Measurements from ENCODE around the gene HOXA3. TPM values are rescaled to one million over a fixed set of nuclear protein-coding genes. Genes with fewer than 3 reads are reported as not detected.
A peak's percentile ranks its signal among the peaks of the same experiment; 100 is the strongest.

Gene HOXA3
- total RNA-seq, result 10 to 100 TPM in 1 of 2 donors, 1 to 10 TPM in 1; 9.6 to 20.8 TPM
- polyA plus RNA-seq, result 10 to 100 TPM in 1 of 2 donors, 1 to 10 TPM in 1; 3.8 to 12.2 TPM
- long read RNA-seq, donor 1, partial matches to known transcripts, result 0 of 5 reads
- long read RNA-seq, donor 1, other reads (novel, unspliced or antisense), result 5 of 5 reads
- long read RNA-seq, donor 2, partial matches to known transcripts, result 0 of 11 reads
- long read RNA-seq, donor 2, other reads (novel, unspliced or antisense), result 10 of 11 reads

DNA sequence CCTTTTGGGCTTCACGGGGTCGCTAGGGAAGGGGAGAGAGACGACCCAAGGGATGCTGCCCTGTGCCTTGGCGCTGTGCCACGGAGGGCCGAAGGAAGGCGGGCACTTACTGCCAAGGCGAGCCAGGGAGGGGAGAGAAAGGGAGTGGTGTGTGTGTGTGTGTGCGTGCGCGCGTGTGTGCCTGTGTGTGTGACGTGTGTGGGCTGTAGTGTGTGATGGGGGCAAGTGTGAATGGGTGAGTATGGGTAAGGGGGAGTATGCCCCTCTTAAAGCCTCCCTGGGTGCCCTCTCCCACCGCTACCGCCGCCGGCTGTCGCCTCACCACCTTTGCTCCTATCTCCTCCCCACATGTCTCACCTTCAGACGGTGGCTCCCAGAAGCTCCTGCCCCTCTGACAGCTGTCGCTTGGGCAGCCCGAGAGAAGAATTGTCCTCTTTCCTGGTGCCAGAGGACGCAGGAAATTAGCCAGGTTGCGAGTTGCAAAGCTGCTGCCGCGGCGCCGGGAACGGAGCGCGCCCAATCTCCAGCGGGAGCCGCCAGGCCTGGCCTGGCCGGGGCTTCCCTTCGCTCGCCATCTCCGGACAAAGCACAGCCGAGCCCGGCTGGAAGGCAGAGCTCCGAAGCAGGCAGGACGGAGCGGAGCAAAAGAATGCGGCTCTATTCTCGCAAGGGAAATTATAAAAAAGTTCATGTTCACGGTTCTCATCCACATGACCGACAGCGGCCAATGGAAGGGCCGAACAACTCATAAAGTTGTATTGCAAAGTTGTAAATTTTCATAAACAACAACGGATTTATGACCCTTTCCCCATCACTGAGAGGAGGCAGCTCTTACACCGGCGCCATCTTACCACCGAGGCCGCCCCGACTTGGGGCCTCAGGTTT lies at the start of gene HOXA3:
Gene HOXA3, minus strand, starts transcription at position 653 of the 885 bp plus-strand sequence. CDS start 41,943 bp downstream, outside the sequence.
- intact Hi-C loops (cut with DNase I), result loop anchor here in 1 of 2 donors (5.0 to 10.0 kb wide), 2 partner anchors 947 to 1295 kb away; partner anchors contain the start of genes CBX3 and HNRNPA2B1
- ATAC-seq (ENCODE audit: low FRiP score), result peak; percentile 58
- Histone ChIP-seq H3K27ac (ENCODE audit: low read depth in 1 of 2, low read length in 2 of 2) (peak within 1 kb of the TSS; percentile 23 to 65), H3K27me3 (ENCODE audit: control insufficient read depth in 1 of 2, insufficient read depth in 2 of 2, low read length in 1 of 2) (no peaks in the 10 kb centered on the region), H3K9me3 (ENCODE audit: control insufficient read depth, low read length) (no peaks in the 10 kb centered on the region), H3K36me3 (ENCODE audit: control insufficient read depth in 1 of 2, insufficient read depth in 2 of 2, low read length in 1 of 2) (no peaks in the 10 kb centered on the region), H3K4me3 (ENCODE audit: low read length in 2 of 2) (peak within 1 kb of the TSS; percentile 4 to 23), H3K4me1 (ENCODE audit: control insufficient read depth in 1 of 2, insufficient read depth in 2 of 2, low read length in 2 of 2) (peaks cover 0 to 2% of the 10 kb centered on the region in 2 donors)
- DNase-seq, result peak in 1 of 2 donors; percentile 88
- WGBS, 2 donors, result 8 to 9% methylated on average over 48 to 53 of the region's 53 CpGs

- Histone ChIP-seq H3K27me3 (ENCODE audit: control insufficient read depth in 1 of 2, insufficient read depth in 2 of 2, low read length in 1 of 2) (peaks cover 0 to 2% of the 10 kb centered on the region in 2 donors), H3K4me1 (ENCODE audit: control insufficient read depth in 1 of 2, insufficient read depth in 2 of 2, low read length in 2 of 2) (no peaks in the 10 kb centered on the region), H3K4me3 (ENCODE audit: low read length in 2 of 2) (no peak overlapping the region), H3K9me3 (ENCODE audit: control insufficient read depth, low read length) (no peaks in the 10 kb centered on the region), H3K27ac (ENCODE audit: low read depth in 1 of 2, low read length in 2 of 2) (no peak overlapping the region), H3K36me3 (ENCODE audit: control insufficient read depth in 1 of 2, insufficient read depth in 2 of 2, low read length in 1 of 2) (no peaks in the 10 kb centered on the region)
- DNase-seq (peak in 1 of 2 donors; percentile 47), ATAC-seq (ENCODE audit: low FRiP score) (no peak)
- intact Hi-C loops (cut with DNase I), result loop anchor here in 1 of 2 donors (5.0 kb wide), 1 partner anchor 891 kb away; no protein-coding TSS in a partner anchor
- WGBS, 2 donors, result 34 to 59% methylated on average over 4 of the region's 4 CpGs
Observed at GRCh38 chr7:27201580-27202017, 49.2 kb upstream of the HOXA3 start.

DNA sequence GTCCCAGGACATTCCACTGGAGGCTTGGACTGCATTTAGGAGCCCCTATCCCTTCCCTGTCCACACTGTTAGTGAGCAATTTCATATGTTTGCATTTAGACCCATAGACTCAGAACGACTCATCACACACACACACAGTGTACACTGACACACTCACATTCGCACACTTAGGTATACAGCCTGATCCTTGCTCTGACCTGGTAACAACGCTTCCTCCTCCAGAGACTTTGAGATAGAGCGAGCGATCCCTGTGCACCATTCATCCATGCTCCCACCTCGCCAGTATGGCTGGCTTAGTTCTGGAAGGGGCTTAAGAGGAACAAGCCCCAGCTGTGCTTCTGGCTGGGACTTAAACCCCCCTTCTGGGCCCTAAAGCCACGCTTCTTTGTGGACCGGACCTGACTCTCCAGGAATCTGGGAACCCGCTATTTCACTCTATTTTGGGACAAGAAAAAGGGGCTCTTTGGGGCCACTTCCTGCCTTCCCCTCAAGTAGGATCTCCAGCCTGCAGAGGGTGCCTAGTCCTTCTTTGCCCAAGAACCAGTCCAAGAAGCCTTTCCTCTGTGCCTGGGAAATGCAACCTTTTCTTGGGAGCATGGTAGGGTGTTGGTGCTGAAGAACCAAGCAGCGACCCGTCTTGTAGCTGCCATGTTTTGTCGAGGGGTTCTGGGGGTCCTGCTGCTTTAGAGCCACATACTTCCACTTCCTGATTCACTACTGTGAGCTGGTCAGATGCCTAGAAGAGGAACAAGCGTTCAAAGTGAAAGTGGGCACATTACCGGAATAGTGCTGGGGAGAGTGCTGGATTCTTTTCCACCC lies 48.6 kb upstream of the HOXA3 start:
- Histone ChIP-seq H3K27ac (ENCODE audit: low read depth in 1 of 2, low read length in 2 of 2) (no peak overlapping the region), H3K9me3 (ENCODE audit: control insufficient read depth, low read length) (no peaks in the 10 kb centered on the region), H3K4me3 (ENCODE audit: low read length in 2 of 2) (no peak overlapping the region), H3K36me3 (ENCODE audit: control insufficient read depth in 1 of 2, insufficient read depth in 2 of 2, low read length in 1 of 2) (no peaks in the 10 kb centered on the region), H3K4me1 (ENCODE audit: control insufficient read depth in 1 of 2, insufficient read depth in 2 of 2, low read length in 2 of 2) (no peaks in the 10 kb centered on the region), H3K27me3 (ENCODE audit: control insufficient read depth in 1 of 2, insufficient read depth in 2 of 2, low read length in 1 of 2) (peaks cover 0 to 2% of the 10 kb centered on the region in 2 donors)
- DNase-seq (peak in 1 of 2 donors; percentile 36), ATAC-seq (ENCODE audit: low FRiP score) (no peak)
- 19 to 26% methylated on average over 14 of the region's 14 CpGs for WGBS, 2 donors
- intact Hi-C loops (cut with DNase I), result loop anchor here in 1 of 2 donors (5.0 kb wide), 1 partner anchor 891 kb away; no protein-coding TSS in a partner anchor

DNA sequence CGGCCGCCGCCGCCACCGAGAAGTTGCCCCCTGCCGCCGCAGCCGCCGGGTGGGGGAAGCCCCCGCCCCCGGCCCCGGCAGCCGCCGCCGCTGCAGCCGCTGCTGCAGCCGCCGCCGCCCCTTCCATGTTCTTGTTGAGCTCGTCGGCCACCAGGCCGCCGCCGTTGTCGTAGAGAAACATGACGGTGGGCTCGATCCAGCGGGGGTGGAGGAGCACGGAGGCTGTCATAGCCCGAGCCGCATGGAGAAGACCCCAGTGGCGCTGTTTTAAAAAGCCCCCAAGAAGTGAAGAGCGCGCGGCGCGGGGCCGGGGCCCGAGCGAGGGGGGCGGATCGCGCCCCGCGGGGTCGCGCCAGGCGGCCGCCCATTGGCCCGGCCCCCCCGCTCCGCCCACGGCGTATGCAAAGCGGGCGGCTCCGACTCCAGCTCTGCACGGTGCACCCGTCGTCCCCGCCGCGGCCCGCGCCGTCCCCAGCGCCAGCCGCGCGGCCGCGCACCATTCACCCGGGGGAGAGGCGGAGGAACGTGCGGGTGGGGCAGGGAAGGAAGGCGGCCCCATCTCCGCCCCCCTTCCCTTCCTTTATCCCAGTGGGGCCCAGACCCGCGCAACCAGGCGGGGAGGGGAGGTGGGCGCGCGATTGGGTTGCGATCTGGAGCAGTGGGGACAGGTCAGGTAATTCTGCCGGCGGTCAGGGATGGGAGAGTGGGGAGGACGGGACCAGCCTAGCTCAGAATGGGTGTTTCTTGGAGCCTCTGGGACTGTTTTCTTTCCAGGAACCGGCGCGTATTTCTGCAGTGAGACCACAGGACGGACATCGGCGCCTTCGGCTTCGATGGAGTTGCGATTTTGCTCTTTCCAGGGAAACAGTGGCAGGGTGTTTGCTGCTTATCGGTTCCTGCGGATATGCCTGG lies 47.7 kb upstream of the HOXA3 start, which contains the start of gene HOXA13:
Gene HOXA13, minus strand, starts transcription at position 243 of the 912 bp plus-strand sequence. Its CDS starts 14 bp downstream, at position 229.
- DNase-seq (peak in 1 of 2 donors; percentile 75), ATAC-seq (ENCODE audit: low FRiP score) (no peak)
- Histone ChIP-seq H3K27ac (ENCODE audit: low read depth in 1 of 2, low read length in 2 of 2) (no peak within 1 kb of the TSS), H3K4me3 (ENCODE audit: low read length in 2 of 2) (peak within 1 kb of the TSS; percentile 16 to 36), H3K9me3 (ENCODE audit: control insufficient read depth, low read length) (no peaks in the 10 kb centered on the region), H3K4me1 (ENCODE audit: control insufficient read depth in 1 of 2, insufficient read depth in 2 of 2, low read length in 2 of 2) (no peaks in the 10 kb centered on the region), H3K27me3 (ENCODE audit: control insufficient read depth in 1 of 2, insufficient read depth in 2 of 2, low read length in 1 of 2) (peaks cover 0 to 2% of the 10 kb centered on the region in 2 donors), H3K36me3 (ENCODE audit: control insufficient read depth in 1 of 2, insufficient read depth in 2 of 2, low read length in 1 of 2) (no peaks in the 10 kb centered on the region)
- 1 to 2% methylated on average over 61 to 99 of the region's 99 CpGs for WGBS, 2 donors
- intact Hi-C loops (cut with DNase I), result loop anchor here (5.0 to 10.0 kb wide), 5 partner anchors 715 to 895 kb away; no protein-coding TSS in a partner anchor

DNA sequence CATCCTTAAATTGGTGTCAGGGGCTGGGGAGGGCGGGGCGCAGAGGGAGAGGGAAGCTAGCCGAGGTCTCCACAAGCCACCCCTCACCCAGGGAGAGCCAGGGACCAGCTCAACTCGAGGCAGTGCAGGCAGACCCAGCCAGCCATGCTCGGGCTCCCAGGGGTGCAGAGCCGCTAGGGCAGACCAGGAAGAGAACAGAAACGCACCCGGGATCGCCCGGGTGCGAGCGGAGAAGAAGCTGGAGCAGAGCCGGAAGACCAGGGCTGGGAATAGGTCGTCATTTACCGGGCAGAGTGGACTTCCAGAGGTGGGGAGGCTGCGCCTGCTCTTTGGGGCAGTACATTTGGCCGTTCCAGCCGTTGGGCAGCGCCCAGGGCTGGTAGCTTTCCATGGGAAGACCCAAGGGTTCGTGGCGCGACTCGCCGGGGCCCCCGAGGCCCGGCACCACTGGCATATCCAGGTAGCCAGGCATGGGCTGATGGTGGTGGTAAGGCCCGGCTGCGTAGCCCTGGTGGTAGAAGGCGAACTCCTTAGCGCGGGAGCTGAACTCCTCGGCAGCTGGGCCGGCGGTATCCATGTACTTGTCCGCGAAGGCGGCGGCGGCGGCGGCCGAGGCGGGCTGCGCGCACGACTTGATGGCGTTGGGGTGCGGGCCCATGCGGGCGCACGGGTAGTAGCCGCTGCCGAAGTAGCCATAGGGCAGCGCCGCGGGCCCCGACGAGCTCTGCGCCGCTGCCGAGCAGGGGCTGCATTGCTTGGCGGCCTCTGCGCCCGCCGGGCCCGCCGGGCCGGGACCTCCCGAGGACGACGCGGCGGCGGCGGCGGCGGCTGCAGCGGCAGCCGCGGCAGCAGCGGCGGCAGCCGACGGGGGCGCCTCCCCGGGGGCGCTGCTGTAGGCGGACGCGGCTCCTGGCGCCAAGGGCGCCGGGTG lies 46.8 kb upstream of the HOXA3 start:
- 2 to 4% methylated on average over 63 to 93 of the region's 93 CpGs for WGBS, 2 donors
- intact Hi-C loops (cut with DNase I), result loop anchor here (5.0 to 10.0 kb wide), 4 partner anchors 716 to 896 kb away; no protein-coding TSS in a partner anchor
- peak overlapping the region in 1 of 2 donors; percentile 16 for H3K4me3 ChIP-seq (ENCODE audit: low read length in 2 of 2)
- H3K27ac ChIP-seq (ENCODE audit: low read depth in 1 of 2, low read length in 2 of 2), result no peak overlapping the region
- ATAC-seq (ENCODE audit: low FRiP score), result no peak
- H3K4me1 ChIP-seq (ENCODE audit: control insufficient read depth in 1 of 2, insufficient read depth in 2 of 2, low read length in 2 of 2), result no peaks in the 10 kb centered on the region
- H3K9me3 ChIP-seq (ENCODE audit: control insufficient read depth, low read length), result no peaks in the 10 kb centered on the region
- peak; percentile 46 to 77 for DNase-seq
- no peaks in the 10 kb centered on the region for H3K36me3 ChIP-seq (ENCODE audit: control insufficient read depth in 1 of 2, insufficient read depth in 2 of 2, low read length in 1 of 2)
- H3K27me3 ChIP-seq (ENCODE audit: control insufficient read depth in 1 of 2, insufficient read depth in 2 of 2, low read length in 1 of 2), result peaks cover 0 to 2% of the 10 kb centered on the region in 2 donors

DNA sequence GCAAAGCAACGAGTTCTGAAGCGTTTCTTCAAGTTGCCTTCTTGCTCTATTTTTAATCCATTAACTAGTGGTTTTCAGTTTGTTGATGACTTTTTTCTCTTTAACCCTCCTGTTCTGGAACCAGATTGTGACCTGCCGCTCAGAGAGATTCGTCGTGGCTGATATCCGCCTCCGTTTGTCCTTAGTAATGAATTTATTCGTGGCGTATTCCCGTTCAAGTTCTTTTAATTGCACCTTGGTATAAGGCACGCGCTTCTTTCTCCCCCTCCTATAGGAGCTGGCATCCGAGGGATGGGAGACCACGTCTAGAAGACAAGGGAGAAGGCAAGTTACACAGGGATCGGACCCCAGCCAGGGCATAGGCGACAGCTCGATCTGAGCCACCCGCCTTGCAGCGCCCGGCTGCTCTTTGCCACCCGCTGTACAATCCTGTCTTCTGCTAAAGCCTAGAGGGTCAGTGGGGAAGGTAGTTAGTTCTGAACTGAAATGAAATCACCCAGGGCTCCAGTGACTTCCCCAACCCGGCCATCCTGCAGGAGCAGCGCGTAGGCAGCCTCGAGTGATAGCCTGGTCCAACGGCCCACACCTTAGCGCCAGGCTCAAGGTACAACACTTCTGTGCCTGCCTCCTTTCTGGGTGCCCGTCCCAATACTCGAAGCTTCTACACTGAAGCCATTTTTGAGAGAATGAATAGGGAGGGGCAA lies 45.9 kb upstream of the HOXA3 start:
- H3K27me3 ChIP-seq (ENCODE audit: control insufficient read depth in 1 of 2, insufficient read depth in 2 of 2, low read length in 1 of 2), result peaks cover 0 to 2% of the 10 kb centered on the region in 2 donors
- intact Hi-C loops (cut with DNase I), result loop anchor here (5.0 to 10.0 kb wide), 4 partner anchors 717 to 897 kb away; no protein-coding TSS in a partner anchor
- ATAC-seq (ENCODE audit: low FRiP score), result no peak
- DNase-seq, result peak; percentile 41 to 62
- H3K27ac ChIP-seq (ENCODE audit: low read depth in 1 of 2, low read length in 2 of 2), result no peak overlapping the region
- H3K36me3 ChIP-seq (ENCODE audit: control insufficient read depth in 1 of 2, insufficient read depth in 2 of 2, low read length in 1 of 2), result no peaks in the 10 kb centered on the region
- no peak overlapping the region for H3K4me3 ChIP-seq (ENCODE audit: low read length in 2 of 2)
- H3K9me3 ChIP-seq (ENCODE audit: control insufficient read depth, low read length), result no peaks in the 10 kb centered on the region
- 20 to 22% methylated on average over 29 of the region's 29 CpGs for WGBS, 2 donors
- H3K4me1 ChIP-seq (ENCODE audit: control insufficient read depth in 1 of 2, insufficient read depth in 2 of 2, low read length in 2 of 2), result no peaks in the 10 kb centered on the region

Measured in aorta (tissue), 5 donors.